Prostate gland (tissue), 2 donors: Measurements from ENCODE around the gene OR4N2.

Experiments used
- POLR2A ChIP-seq: fragments of 450-650 bp; IDR thresholded peaks from one replicate; pipeline ENCODE4 v1.6.1; 2016; ENCODE audit warnings: antibody characterized with exemption, mild to moderate bottlenecking
- POLR2AphosphoS5 ChIP-seq: sonication (generic); formaldehyde crosslinking; IDR thresholded peaks from one replicate; pipeline ENCODE4 v1.6.1; 2017; ENCODE audit warnings: antibody characterized with exemption
- TF ChIP-seq, protein P1 (sequence below), 4 experiments: fragments of 200-600 bp in 2 of 4; fragments of 450-650 bp in 2 of 4; sonication (generic) in 2 of 4; IDR thresholded peaks; 1 replicate in 3 of 4; 2 replicates in 1 of 4; pipeline ENCODE4 v1.5.1; 2016 to 2019; ENCODE audit warnings: antibody characterized with exemption in 4 of 4, mild to moderate bottlenecking in 2 of 4, moderate library complexity in 2 of 4

DNA sequence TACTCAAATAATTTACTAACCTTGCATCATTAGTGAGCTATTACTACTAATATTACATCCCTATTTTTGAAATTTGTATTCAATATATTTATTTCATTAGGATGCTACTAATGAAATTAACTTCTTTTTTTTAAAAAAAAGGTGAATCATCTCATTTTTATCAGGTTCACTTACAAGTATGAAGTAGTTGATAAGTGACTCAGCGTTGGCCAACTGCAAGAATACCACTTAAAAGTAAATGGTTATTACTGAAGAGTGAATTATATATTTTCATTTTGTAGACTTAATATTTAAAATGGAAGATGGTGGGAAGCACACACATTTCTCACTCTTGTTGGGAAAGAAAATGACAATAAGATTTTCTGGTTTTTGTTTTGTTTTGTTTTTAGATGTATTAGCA lies 19.6 kb downstream of the OR4N2 start:
- TF ChIP-seq, protein P1, sequence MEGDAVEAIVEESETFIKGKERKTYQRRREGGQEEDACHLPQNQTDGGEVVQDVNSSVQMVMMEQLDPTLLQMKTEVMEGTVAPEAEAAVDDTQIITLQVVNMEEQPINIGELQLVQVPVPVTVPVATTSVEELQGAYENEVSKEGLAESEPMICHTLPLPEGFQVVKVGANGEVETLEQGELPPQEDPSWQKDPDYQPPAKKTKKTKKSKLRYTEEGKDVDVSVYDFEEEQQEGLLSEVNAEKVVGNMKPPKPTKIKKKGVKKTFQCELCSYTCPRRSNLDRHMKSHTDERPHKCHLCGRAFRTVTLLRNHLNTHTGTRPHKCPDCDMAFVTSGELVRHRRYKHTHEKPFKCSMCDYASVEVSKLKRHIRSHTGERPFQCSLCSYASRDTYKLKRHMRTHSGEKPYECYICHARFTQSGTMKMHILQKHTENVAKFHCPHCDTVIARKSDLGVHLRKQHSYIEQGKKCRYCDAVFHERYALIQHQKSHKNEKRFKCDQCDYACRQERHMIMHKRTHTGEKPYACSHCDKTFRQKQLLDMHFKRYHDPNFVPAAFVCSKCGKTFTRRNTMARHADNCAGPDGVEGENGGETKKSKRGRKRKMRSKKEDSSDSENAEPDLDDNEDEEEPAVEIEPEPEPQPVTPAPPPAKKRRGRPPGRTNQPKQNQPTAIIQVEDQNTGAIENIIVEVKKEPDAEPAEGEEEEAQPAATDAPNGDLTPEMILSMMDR (IDR thresholded peaks at IDR 0.05): no peak
- TF ChIP-seq POLR2AphosphoS5 (no peak), POLR2A (no peak)
